GM03348 (cell line): ENCODE measurements around the gene SLC6A18.

ENCODE experiments used
- DNase-seq: peaks from one replicate; pipeline ENCODE4 v3.0.0; 2012; ENCODE audit warnings: low spot score

Gene SLC6A18

GRCh38 chr5:1231354-1231905 lies 6.2 kb downstream of the SLC6A18 start:
- DNase-seq = no peak

DNA sequence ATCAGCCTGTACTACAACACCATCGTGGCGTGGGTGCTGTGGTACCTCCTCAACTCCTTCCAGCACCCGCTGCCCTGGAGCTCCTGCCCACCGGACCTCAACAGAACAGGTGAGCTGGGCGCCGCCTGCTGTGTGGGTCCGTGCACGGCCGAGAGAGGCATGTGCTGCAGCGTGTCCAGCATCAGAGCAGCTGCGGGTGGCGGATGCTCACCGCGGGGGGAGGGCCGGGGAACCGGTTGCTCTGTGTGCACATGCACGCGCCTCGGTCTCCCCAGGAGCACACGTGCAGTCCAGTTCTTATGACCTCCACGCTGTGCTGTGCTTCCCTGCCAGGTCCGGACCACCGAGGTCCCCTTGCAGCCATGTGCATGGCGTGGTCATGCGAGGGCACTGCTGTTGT lies 7.6 kb downstream of the SLC6A18 start:
- DNase-seq = no peak

DNA sequence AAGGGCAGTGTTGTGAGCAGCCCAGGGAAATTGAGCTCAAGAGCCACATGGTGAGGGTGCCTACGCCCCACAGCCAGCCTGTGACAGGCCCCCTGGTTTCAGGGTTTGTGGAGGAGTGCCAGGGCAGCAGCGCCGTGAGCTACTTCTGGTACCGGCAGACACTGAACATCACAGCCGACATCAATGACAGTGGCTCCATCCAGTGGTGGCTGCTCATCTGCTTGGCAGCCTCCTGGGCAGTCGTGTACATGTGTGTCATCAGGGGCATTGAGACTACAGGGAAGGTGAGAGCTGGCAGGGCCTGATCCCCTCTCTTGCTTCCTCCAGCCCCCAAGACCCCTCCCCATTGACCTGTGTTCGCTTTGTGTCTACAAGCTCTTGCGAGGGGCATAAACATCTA lies 10.2 kb downstream of the SLC6A18 start:
- no peak for DNase-seq

DNA sequence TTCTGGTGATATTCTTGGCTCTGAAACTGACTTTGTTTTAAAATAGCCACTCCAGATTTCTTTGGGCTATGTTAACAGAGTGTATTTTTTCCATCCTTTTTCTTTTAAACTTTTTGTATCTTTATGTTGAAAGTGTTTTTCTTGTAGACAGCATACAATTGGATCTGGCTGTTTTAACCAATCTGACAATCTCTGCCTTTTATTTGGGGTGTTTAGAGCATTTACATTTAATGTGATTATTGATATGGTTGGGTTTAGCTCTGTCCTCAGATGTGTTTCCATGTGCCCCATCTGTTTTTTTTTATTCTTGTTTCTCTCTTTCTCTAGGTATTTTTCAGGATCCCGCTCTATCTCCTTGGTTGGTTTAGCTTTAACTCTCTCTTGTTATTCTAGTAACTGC lies 10.7 kb downstream of the SLC6A18 start:
- DNase-seq = no peak

- no peak for DNase-seq
These were observed 14.5 kb downstream of the SLC6A18 start for GRCh38 chr5:1239505-1240251.

GRCh38 chr5:1240496-1241260 lies 15.5 kb downstream of the SLC6A18 start:
- no peak for DNase-seq

DNA sequence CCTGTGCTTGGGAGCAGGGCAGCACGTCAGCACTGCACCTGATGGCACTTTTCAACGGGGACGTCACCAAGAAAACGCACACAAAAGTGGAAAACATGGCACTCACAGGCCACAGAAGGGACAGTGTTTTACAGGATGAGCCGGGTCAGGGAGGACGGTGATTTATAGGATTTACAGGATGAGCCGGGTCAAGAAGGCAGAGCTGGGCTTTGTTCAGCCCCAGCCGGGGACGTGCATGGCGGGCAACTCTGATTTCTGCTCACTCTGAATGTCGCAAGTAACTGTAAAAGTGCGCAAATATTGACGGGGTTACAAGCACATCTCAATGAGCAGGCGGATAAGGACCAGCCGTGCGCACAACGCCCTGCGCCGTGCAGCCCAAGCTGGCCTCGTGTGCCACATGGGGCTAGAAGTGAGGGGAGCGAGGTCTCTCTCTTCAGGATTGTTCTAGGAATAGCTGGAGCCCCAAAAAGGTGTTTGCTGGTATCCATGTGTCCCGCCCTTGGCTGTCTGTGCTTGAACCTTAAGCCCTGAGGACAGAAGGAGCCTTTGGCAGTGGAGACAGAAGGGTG lies 16.4 kb downstream of the SLC6A18 start:
- DNase-seq = no peak

DNA sequence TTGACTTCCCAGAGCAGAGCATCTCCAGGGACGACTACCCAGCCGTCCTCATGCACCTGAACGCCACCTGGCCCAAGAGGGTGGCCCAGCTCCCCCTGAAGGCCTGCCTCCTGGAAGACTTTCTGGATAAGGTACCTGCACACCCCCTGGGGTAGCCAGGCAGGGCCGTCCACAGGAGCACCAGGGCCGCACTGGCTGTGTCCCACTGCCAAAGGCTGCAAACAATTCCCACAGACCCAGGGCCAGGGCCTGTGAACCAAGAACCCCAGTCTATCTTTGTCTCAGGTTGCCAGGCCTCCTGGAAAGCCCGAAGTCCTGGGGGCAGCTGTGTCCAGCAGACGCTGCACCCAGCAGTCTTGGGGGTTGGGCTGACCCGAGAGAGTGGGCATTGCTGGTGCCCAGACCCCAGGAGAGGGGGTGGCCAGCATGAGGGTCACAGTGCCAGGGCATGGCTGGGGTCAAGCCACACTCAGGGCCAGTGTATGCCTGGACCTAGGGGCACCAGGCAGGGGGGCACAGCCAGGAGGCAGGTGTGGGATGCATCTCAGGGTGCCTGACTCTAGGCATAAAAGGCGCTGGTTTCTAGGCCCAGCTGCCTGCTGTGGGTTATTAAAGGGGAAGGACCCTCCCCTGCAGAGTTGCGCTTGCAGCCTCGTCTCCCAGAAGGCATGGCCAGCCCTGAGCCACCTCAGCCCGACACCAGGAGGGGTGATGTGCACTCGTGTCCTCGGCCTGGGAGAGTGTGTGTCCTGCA lies 17.7 kb downstream of the SLC6A18 start:
- DNase-seq = no peak

DNA sequence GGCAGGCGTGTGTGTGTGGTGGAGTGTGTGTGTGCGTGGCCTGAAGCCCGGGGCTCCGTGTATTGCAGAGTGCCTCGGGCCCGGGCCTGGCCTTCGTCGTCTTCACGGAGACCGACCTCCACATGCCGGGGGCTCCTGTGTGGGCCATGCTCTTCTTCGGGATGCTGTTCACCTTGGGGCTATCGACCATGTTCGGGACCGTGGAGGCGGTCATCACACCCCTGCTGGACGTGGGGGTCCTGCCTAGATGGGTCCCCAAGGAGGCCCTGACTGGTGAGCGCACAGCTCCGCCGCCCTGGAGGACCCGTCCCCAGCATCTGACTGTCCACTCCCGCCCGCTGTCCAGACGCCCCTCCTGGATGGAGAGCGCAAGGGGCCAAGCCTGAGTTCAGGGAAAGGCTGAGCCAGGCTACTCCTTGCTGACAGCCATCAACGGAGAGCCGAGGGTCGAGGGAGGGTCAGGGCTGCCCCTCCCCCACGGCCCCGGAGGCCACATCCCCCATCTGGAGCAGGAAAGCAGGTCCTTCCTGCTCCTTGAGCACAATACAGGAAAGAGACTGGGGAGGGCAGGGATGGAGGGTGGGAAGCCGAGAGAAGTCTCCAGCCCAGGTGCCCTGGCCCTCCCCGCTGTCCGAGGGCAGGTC lies 18.4 kb downstream of the SLC6A18 start:
- no peak for DNase-seq

DNA sequence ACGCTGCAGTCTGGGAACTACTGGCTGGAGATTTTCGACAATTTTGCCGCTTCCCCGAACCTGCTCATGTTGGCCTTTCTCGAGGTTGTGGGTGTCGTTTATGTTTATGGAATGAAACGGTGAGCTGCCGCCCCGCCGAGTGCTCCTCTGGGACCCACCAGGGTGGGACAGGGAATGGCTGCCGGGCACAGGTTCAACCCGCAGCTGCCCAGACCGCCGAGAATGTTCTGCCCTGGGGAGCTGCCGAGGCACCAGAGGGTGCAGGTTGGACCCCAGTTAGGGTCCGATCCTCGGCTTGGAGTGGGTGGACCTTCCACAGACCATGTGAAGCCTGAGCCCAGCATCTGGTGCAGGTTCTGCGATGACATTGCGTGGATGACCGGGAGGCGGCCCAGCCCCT lies 19.1 kb downstream of the SLC6A18 start:
- no peak for DNase-seq

GRCh38 chr5:1244976-1245375 lies 19.8 kb downstream of the SLC6A18 start:
- no peak for DNase-seq

GRCh38 chr5:1245905-1246576 lies 20.9 kb downstream of the SLC6A18 start:
- DNase-seq = no peak

GRCh38 chr5:1246711-1247431 lies 21.7 kb downstream of the SLC6A18 start:
- peak; percentile 62 for DNase-seq

- no peak for DNase-seq
These were observed 22.6 kb downstream of the SLC6A18 start for GRCh38 chr5:1247811-1248210.

DNA sequence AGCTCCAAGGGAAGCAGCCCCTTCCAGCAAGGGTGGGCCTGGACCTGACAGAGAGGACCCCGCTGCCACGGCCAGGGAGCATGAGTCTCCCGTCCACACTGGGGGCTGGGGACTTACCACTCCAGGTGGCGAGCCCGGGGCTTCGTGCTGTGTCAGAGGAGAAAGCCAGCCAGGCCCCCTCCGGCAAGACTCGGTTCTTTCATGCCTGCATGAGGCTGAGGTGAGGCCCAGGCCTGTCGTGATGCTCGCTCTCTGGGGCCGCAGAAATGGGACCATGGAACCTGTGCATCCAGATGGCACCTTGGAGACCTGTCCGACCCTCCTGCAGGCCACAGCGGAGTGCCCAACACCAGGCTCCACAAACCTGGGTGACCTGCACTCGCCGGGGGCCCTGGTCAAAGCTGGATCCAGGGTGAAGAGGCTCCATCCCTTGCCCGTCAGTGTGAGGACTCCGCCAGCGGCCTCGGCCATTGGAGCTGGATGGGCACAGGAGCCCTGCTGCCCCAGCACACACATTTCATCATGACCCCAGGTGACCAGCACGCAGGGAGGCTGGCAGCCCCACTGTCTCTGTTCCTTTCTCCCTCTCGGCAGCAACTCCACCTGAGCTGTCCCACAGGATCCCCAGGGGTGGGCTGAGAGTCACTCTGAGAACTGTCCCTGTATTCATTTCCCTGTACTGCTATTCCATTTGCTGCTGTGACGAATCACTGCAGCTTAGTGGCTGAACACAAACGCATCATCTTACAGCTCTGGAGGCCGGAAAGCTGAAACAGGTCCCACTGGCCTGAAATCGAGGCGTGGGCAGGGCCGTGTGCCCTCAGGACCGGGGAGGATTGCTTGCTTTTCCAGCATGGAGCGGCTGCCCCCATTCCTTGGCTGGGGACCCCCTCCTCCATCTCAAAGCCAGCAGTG lies 24.4 kb downstream of the SLC6A18 start:
- no peak for DNase-seq

- no peak for DNase-seq
These were observed 26.7 kb downstream of the SLC6A18 start for GRCh38 chr5:1251678-1252580.

DNA sequence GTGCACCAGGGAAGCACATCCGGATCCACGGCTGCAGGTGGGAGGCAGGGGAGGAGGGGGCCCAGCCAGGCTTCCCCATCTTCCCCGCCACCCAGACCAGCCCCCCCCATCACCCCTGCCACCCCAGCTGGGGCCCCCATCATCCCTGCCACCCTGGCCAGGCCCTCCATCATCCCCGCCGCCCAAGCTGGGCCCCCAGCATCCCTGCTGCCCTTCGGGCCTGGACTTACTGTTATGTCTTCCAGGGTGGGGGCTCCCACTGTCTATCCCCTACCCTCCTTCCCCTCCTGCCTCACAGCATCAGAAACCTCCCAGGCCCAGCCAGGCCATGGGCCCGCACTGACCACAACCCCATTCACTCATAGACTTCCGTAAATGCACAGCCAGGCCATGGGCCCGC lies 27.5 kb downstream of the SLC6A18 start:
- no peak for DNase-seq

DNA sequence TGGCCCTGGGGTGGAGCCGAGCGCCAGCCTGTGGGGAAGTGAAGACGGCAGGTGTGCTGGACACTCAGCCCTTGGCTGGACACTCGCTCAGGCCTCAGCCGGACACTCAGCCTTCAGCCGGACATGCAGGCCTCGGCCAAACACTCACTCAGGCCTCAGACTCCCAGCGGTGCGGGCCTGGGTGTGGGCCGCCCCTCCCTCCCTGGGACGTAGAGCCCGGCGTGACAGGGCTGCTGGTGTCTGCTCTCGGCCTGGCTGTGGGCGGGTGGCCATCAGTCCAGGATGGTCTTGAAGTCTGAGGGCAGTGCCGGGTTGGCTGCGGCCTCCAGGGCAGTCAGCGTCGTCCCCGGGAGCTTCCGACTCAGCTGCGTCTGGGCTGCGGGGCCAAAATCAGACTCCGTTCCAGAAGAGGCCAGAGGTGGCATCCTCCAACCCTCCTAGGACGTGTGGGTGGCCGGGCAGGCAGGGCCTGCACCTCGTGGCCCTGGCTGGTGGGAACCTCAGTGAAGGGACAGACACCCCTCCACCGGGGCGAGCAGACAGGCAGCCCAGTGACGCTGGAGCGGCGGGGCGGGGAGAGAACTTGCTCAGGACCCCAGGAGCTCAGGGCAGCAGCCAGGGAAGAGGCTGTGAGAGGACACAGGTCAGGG lies 28.4 kb downstream of the SLC6A18 start:
- DNase-seq = no peak
